Panc1 (cell line): ENCODE data around the gene RGS13. TPM values are rescaled to one million over a fixed set of nuclear protein-coding genes. Genes with fewer than 3 reads are reported as not detected.

Source experiments
- ATAC-seq: fragments of 200-7000 bp; cut with Tn5 transposase; 2 replicates; pipeline ENCODE4 v1.9.1; 2020; ENCODE audit warnings: mild to moderate bottlenecking, moderate library complexity
- BruUV-seq: library from RNA; stranded (reverse); fragments of 400-500 nt; replicated peaks from 2 replicates; lab custom pipeline; 2021; lab: Mats Ljungman, UMichigan
- CTCF ChIA-PET: fragments of 300-600 bp; sonication (Branson Sonifier 250); formaldehyde crosslinking; loops from one replicate; lab custom pipeline; 2022; ENCODE audit warnings: antibody characterized with exemption; lab: Charles Lee
- POLR2A ChIA-PET: fragments of 300-600 bp; sonication (Branson Sonifier 250); formaldehyde crosslinking; loops from one replicate; lab custom pipeline; 2022; ENCODE audit warnings: antibody characterized with exemption; lab: Charles Lee
- DNase-seq: peaks from one replicate; pipeline ENCODE4 v3.0.0-alpha.2; 2010; ENCODE audit warnings: low read depth, low spot score
- H3K27ac ChIP-seq: 2 replicates; pipeline ENCODE4 v1.5.1; 2011; ENCODE audit warnings: mild to moderate bottlenecking, low read length, inconsistent platforms
- H3K27me3 ChIP-seq: fragments of 200-500 bp; sonication (Bioruptor generic); 2 replicates; pipeline ENCODE4 v1.6.0; 2014; ENCODE audit warnings: low read length, inconsistent platforms; ENCODE audit not compliant: control insufficient read depth, insufficient read depth
- H3K36me3 ChIP-seq: fragments of 200-500 bp; sonication (Bioruptor generic); 2 replicates; pipeline ENCODE4 v1.5.1; 2014; ENCODE audit warnings: inconsistent platforms, mild to moderate bottlenecking, low read length, moderate library complexity; ENCODE audit not compliant: control insufficient read depth, insufficient read depth
- H3K4me1 ChIP-seq: 2 replicates; pipeline ENCODE4 v1.5.1; 2011; ENCODE audit warnings: inconsistent platforms, mild to moderate bottlenecking, low read length, moderate library complexity; ENCODE audit not compliant: control insufficient read depth, insufficient read depth
- H3K4me3 ChIP-seq, 2 experiments: 2 replicates each; pipeline ENCODE4 v1.5.1; 2011 to 2012; ENCODE audit warnings: low read depth in 2 of 2, low read length in 2 of 2, mild to moderate bottlenecking in 2 of 2, inconsistent platforms in 1 of 2, moderate library complexity in 1 of 2
- H3K9me3 ChIP-seq: fragments of 200-500 bp; sonication (Bioruptor generic); 2 replicates; pipeline ENCODE4 v1.5.1; 2014; ENCODE audit warnings: low read depth, mild to moderate bottlenecking, inconsistent platforms, low read length, moderate library complexity; ENCODE audit not compliant: control insufficient read depth, insufficient read depth
- CTCF ChIP-seq: fragments of 450-650 bp; IDR thresholded peaks from 2 replicates; pipeline ENCODE4 v1.5.1; 2017; ENCODE audit warnings: mild to moderate bottlenecking
- POLR2AphosphoS5 ChIP-seq: IDR thresholded peaks from 2 replicates; pipeline ENCODE4 v1.6.1; 2012; ENCODE audit warnings: mild to moderate bottlenecking, low read depth, low read length, moderate library complexity
- SIN3A ChIP-seq: IDR thresholded peaks from 2 replicates; pipeline ENCODE4 v1.6.1; 2012; ENCODE audit warnings: low read depth, mild to moderate bottlenecking, low read length, moderate library complexity, borderline replicate concordance; ENCODE audit not compliant: insufficient read depth
- TCF7L2 ChIP-seq: IDR thresholded peaks from 2 replicates; pipeline ENCODE4 v1.6.1; 2011; ENCODE audit warnings: mild to moderate bottlenecking, low read depth, low read length, inconsistent platforms
- in situ Hi-C: cut with HindIII; loops from 2 replicates; pipeline ENCODE4 v1.10.0; 2016; ENCODE audit warnings: low sequenced_read_pairs, low pct_unique_long_range_greater_than_20kb
- intact Hi-C: fragments of 100-400 bp; cut with micrococcal nuclease; formaldehyde crosslinking; loops from one replicate; pipeline ENCODE4 v1.10.0; 2022; ENCODE audit not compliant: unreplicated experiment
- total RNA-seq: library from RNA; stranded (reverse); gene quantifications from one replicate; pipeline ENCODE4 v1.2.1, GENCODE V29; 2021; ENCODE audit not compliant: unreplicated experiment
- TF ChIP-seq, protein P1 (sequence below), 2 experiments: IDR thresholded peaks; 2 replicates each; pipeline ENCODE4 v1.6.1; 2011 to 2012; ENCODE audit warnings: low read depth in 2 of 2, control low read depth in 1 of 2, low read length in 1 of 2, mild to moderate bottlenecking in 1 of 2, moderate library complexity in 1 of 2; ENCODE audit not compliant: insufficient read depth in 1 of 2

Gene RGS13
- total RNA-seq, 1 experiment from 2014 or later: not detected

DNA sequence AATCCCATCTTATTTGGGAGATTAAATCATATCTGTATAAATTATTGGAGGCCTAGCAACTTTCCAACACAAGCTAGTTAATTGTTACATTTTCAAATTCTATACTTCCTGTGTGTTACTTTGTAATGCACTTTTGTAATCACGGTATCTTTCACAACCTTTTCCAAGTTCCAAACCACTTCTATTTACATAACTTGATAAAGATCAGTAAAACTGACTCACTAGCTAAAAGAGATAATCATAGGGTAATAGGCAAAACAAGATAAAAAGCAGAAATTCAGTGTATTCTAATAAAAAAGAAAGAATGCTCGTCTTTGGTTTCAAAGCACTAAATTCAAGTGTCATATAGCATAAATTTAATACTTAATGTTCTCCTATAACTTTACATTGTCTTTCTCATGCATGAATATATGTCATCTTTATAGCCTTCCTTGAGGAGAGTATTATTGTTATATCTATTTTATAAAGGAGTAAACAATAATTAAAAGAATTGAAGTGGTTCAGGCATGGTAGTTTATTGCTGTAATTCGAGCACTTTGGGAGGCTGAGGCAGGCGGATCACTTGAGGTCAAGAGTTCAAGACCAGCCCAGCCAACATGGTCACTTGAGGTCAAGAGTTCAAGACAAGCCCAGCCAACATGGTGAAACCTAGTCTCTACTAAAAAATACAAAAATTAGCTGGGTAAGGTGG is 66.4 kb downstream of the RGS13 start:
- Histone ChIP-seq H3K36me3 (no peaks in the 10 kb centered on the region), H3K27ac (no peak overlapping the region), H3K27me3 (no peaks in the 10 kb centered on the region), H3K4me1 (no peaks in the 10 kb centered on the region), H3K4me3 (no peak overlapping the region), H3K9me3 (no peaks in the 10 kb centered on the region)
- TF ChIP-seq SIN3A: no peak
- TF ChIP-seq POLR2AphosphoS5: no peak
- TF ChIP-seq CTCF: no peak
- TF ChIP-seq, protein P1, sequence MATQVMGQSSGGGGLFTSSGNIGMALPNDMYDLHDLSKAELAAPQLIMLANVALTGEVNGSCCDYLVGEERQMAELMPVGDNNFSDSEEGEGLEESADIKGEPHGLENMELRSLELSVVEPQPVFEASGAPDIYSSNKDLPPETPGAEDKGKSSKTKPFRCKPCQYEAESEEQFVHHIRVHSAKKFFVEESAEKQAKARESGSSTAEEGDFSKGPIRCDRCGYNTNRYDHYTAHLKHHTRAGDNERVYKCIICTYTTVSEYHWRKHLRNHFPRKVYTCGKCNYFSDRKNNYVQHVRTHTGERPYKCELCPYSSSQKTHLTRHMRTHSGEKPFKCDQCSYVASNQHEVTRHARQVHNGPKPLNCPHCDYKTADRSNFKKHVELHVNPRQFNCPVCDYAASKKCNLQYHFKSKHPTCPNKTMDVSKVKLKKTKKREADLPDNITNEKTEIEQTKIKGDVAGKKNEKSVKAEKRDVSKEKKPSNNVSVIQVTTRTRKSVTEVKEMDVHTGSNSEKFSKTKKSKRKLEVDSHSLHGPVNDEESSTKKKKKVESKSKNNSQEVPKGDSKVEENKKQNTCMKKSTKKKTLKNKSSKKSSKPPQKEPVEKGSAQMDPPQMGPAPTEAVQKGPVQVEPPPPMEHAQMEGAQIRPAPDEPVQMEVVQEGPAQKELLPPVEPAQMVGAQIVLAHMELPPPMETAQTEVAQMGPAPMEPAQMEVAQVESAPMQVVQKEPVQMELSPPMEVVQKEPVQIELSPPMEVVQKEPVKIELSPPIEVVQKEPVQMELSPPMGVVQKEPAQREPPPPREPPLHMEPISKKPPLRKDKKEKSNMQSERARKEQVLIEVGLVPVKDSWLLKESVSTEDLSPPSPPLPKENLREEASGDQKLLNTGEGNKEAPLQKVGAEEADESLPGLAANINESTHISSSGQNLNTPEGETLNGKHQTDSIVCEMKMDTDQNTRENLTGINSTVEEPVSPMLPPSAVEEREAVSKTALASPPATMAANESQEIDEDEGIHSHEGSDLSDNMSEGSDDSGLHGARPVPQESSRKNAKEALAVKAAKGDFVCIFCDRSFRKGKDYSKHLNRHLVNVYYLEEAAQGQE (IDR thresholded peaks at IDR 0.05; ENCODE audit: insufficient read depth in 1 of 2, low read depth in 2 of 2, low read length in 1 of 2): no peak
- 0 out of 2 replicates have a peak, but pooled peaks have one; percentile 17 for TF ChIP-seq TCF7L2
- no peak for ATAC-seq
- no peak for DNase-seq
- in situ Hi-C loops (no loop called here), intact Hi-C loops (no loop called here)
- BruUV-seq: no TSS peak
- ChIA-PET POLR2A (no interaction called here), CTCF (no interaction called here)

DNA sequence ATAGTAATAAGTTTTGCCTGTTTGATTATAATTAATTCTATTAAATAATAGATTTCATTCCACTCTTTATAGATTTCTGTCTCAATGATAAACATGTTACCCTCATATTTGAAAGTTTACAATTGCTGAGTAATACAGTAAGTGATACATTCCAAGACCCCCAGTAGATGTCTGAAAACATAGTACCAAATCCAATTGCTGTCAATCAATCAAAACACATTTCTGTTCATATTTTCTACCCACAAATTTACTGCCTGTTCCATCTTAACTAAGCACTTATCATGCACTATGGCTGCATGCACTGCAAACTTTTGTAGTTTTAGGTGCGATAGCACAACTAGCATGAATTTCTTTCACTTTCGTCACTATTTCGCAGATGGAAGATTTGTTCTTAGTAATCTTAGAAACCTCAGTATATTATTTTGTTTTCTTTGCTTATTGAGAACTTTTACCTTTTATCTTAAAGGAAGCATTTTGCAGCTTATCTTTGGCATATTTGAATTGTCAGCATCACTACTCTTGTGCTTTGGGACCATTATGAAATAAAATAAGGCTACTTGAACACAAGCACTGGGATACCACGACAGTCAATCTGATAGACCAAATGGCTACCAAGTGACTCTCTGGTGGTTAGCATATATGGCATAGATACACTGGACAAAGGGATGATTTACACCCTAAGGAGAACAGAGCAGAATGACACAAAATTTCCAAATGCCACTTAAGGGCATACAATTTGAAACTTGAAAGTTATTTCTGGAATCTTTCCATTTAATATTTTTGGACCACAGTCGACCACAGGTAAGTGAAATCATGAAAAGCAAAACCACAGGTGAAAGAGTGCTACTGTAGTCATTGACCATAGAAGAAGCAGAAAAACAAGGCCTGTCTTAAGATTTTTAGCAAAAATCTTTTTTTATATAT is 67.6 kb downstream of the RGS13 start:
- Histone ChIP-seq H3K4me3 (no peak overlapping the region), H3K27me3 (no peaks in the 10 kb centered on the region), H3K36me3 (no peaks in the 10 kb centered on the region), H3K27ac (no peak overlapping the region), H3K9me3 (no peaks in the 10 kb centered on the region), H3K4me1 (no peaks in the 10 kb centered on the region)
- TF ChIP-seq POLR2AphosphoS5 (no peak), TCF7L2 (no peak), SIN3A (no peak), CTCF (no peak)
- TF ChIP-seq, protein P1 (IDR thresholded peaks at IDR 0.05; ENCODE audit: insufficient read depth in 1 of 2, low read depth in 2 of 2, low read length in 1 of 2): no peak
- in situ Hi-C loops (no loop called here), intact Hi-C loops (no loop called here)
- BruUV-seq: no TSS peak
- ATAC-seq (no peak), DNase-seq (no peak)
- ChIA-PET POLR2A (no interaction called here), CTCF (no interaction called here)
